ENCODE results near the gene SLC35E3. TPM values are rescaled to one million over a fixed set of nuclear protein-coding genes. Genes with fewer than 3 reads are reported as not detected.

The SLC35E3 gene
- 18.2 TPM for total RNA-seq

DNA sequence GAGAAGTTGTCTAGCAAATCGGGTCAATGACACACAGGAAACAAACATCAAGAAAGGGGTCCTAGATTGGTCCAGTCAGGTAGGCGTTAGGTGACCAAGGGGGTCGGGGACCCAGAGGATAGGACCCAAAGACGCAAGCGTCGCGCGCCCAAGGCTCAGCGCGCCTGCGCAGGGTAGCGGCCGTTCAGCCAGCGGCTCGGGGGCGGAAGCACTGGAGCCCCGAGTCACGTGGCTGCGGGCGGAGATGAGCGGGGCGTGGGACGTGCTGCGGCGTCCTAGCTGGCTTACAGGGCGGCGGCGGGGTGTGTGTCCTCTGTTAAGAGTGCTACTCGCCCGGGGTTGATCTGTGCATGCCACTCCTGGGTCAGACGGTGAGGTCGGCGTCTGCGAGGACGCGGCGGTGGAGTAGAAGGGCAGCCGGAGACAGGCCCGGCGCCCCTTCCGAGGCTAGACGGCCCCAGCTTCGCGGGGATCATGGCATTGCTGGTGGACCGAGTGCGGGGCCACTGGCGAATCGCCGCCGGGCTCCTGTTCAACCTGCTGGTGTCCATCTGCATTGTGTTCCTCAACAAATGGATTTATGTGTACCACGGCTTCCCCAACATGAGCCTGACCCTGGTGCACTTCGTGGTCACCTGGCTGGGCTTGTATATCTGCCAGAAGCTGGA is at the start of gene SLC35E3:
Gene SLC35E3 (plus strand): TSS at position 273 of the 668 bp plus-strand sequence. CDS start 202 bp downstream, at position 475.

DNA sequence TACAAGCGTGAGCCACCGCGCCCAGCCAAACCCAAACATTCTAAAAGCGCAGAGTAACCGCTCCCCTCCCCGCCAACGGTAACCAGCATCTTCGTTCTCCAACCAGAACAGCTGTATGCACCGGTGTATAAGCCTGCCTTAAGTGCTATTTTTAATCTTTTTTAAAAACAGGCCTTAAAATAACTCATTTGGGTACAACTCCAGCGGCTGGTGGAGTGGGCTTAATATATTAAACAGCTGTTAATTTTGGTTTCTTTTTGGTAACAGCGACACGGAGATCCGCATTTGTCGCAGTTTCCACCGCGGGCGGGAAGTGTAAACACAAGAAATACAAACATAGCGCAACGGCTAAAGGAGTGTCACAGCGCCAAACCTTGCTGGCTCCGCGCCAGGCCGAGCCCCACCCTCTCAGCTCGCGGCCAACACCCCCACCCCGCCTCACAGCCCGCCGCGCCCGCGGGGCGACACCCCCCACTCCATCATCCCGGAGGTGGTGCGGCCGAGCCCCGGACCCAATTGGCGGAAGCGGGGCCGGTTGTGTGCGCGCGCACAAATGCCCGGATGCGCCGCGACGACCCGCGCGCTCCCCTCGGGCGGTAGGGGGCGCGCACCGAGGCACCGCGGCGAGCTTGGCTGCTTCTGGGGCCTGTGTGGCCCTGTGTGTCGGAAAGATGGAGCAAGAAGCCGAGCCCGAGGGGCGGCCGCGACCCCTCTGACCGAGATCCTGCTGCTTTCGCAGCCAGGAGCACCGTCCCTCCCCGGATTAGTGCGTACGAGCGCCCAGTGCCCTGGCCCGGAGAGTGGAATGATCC is 61.8 kb downstream of the SLC35E3 start, which contains the start of gene MDM2:
Gene MDM2 (plus strand): TSS at position 602 of the 812 bp plus-strand sequence. CDS start 301 bp downstream, outside the sequence.

Other genes starting within 250 kb of the SLC35E3 start
- 87.0 TPM for gene RAP1B, start 135.3 kb upstream of the SLC35E3 start, total RNA-seq
- gene NUP107, start 59.2 kb upstream of the SLC35E3 start, total RNA-seq: 88.6 TPM
- 84.2 TPM for gene MDM2, start 62.0 kb downstream of the SLC35E3 start, total RNA-seq
- 0.94 TPM for gene CPM, start 187.0 kb downstream of the SLC35E3 start, total RNA-seq